ENCODE measurements around the gene XRCC4. TPM values are rescaled to one million over a fixed set of nuclear protein-coding genes. Genes with fewer than 3 reads are reported as not detected.

Gene XRCC4
- total and polyA plus RNA-seq, 9 of the 15 experiments (the other 6 are each of a cell fraction or from before 2014, with no cell fraction given), result 13.6 to 61.6 (median 22.4) TPM

GRCh38 chr5:83353231-83353630 is 275.9 kb downstream of the XRCC4 start:
- no peaks in the 10 kb centered on the region for H3K4me1 ChIP-seq (replicated peaks in 1 of 2; ENCODE audit: control insufficient read depth in 2 of 2, insufficient read depth in 2 of 2, low read length in 2 of 2)
- ChIA-PET CTCF (ENCODE audit: low intra/inter-chr PET ratio) (no interaction called here), POLR2A (no interaction called here)
- H3K9ac ChIP-seq (ENCODE audit: insufficient read depth in 1 of 2, low read depth in 2 of 2, low read length in 2 of 2), result no peak overlapping the region
- no peaks in the 10 kb centered on the region for H4K20me1 ChIP-seq (replicated peaks; ENCODE audit: control insufficient read depth, insufficient read depth, low read length)
- H3K27me3 ChIP-seq (ENCODE audit: control insufficient read depth in 2 of 2, insufficient read depth in 2 of 2, low read length in 2 of 2), result no peaks in the 10 kb centered on the region
- no peaks in the 10 kb centered on the region for H3K36me3 ChIP-seq (ENCODE audit: control insufficient read depth, insufficient read depth, low read length)
- no peak for ATAC-seq
- no peak for DNase-seq (ENCODE audit: extremely low read depth in 1 of 4, low spot score in 3 of 4)
- no peaks in the 10 kb centered on the region for H3K9me1 ChIP-seq (ENCODE audit: control insufficient read depth, insufficient read depth, low read length)
- BruUV-seq (replicated peaks), result no TSS peak
- H3K9me3 ChIP-seq (replicated peaks; ENCODE audit: control insufficient read depth, insufficient read depth, low read depth, low read length), result peaks cover 3% of the 10 kb centered on the region
- H2AFZ ChIP-seq (ENCODE audit: low read depth, low read length), result no peak overlapping the region
- no peaks in the 10 kb centered on the region for H3K79me2 ChIP-seq (ENCODE audit: control insufficient read depth, insufficient read depth, low read length)
- intact Hi-C loops (cut with micrococcal nuclease), result no loop called here
- WGBS (ENCODE audit: insufficient coverage, low coverage, missing lambda C conversion rate), result 65% methylated on average over 3 of the region's 3 CpGs
- in situ Hi-C loops (cut with MboI), result no loop called here
- TF ChIP-seq NBN (IDR thresholded peaks at IDR 0.05; ENCODE audit: low read depth) (no peak), NFATC3 (IDR thresholded peaks at IDR 0.05) (no peak), CCNT2 (IDR thresholded peaks at IDR 0.05; ENCODE audit: borderline replicate concordance, extremely low read depth, insufficient read length, low read depth, low read length) (no peak), FOXA3 (CRISPR knock-in tag; conservative IDR thresholded peaks at IDR 0.05 in 1 of 2, IDR thresholded peaks at IDR 0.05 in 1 of 2) (no peak), BHLHE40 (IDR thresholded peaks at IDR 0.05; ENCODE audit: low read length) (no peak), ZNF639 (CRISPR knock-in tag; conservative IDR thresholded peaks at IDR 0.05 in 1 of 2, IDR thresholded peaks at IDR 0.05 in 1 of 2) (no peak), LCOR (CRISPR knock-in tag; IDR thresholded peaks at IDR 0.05) (no peak), ZNF12 (CRISPR knock-in tag; IDR thresholded peaks at IDR 0.05) (no peak)
- no peak overlapping the region for H3K4me3 ChIP-seq
- no peak overlapping the region for H3K4me2 ChIP-seq (ENCODE audit: insufficient read depth, low read length)
- H3K27ac ChIP-seq (ENCODE audit: extremely low read depth, low read depth, low read length), result no peak overlapping the region
- no peak for FAIRE-seq
